A673 (cell line): Measurements from ENCODE around the gene VAV3. TPM values are rescaled to one million over a fixed set of nuclear protein-coding genes. Genes with fewer than 3 reads are reported as not detected.

Source experiments
- BruUV-seq: library from RNA; stranded (reverse); fragments of 400-500 nt; replicated peaks from 2 replicates; lab custom pipeline; 2021; lab: Mats Ljungman, UMichigan
- CTCF ChIA-PET: fragments of 300-600 bp; sonication (Branson Sonifier 250); formaldehyde crosslinking; loops from one replicate; lab custom pipeline; 2022; ENCODE audit warnings: antibody characterized with exemption; lab: Charles Lee
- POLR2A ChIA-PET: fragments of 300-600 bp; sonication (Branson Sonifier 250); formaldehyde crosslinking; loops from one replicate; lab custom pipeline; 2022; ENCODE audit warnings: antibody characterized with exemption; ENCODE audit not compliant: low non-redundant PET; lab: Charles Lee
- DNase-seq: peaks from one replicate; pipeline ENCODE4 v3.0.0-alpha.2; 2015; ENCODE audit warnings: low spot score
- H3K27ac ChIP-seq: fragments of 200-600 bp; sonication (generic); 2 replicates; pipeline ENCODE4 v1.5.1; 2016; ENCODE audit warnings: mixed run types, low read depth, mild to moderate bottlenecking, mixed read lengths, antibody characterized with exemption, low read length; ENCODE audit not compliant: poor library complexity, severe bottlenecking
- H3K27me3 ChIP-seq: fragments of 200-600 bp; sonication (generic); replicated peaks from 2 replicates; pipeline ENCODE4 v1.6.1; 2017; ENCODE audit warnings: mixed run types, low read depth, mild to moderate bottlenecking, mixed read lengths, antibody characterized with exemption, low read length; ENCODE audit not compliant: insufficient read depth, poor library complexity
- H3K36me3 ChIP-seq: fragments of 200-600 bp; sonication (generic); 2 replicates; pipeline ENCODE4 v1.6.1; 2016; ENCODE audit warnings: mixed run types, mild to moderate bottlenecking, mixed read lengths, antibody characterized with exemption, low read length; ENCODE audit not compliant: insufficient read depth, poor library complexity, severe bottlenecking
- H3K4me1 ChIP-seq: fragments of 200-600 bp; sonication (generic); 2 replicates; pipeline ENCODE4 v1.6.1; 2017; ENCODE audit warnings: mixed run types, mild to moderate bottlenecking, mixed read lengths, antibody characterized with exemption, low read length; ENCODE audit not compliant: insufficient read depth, poor library complexity, severe bottlenecking
- H3K4me3 ChIP-seq: fragments of 200-600 bp; sonication (generic); 2 replicates; pipeline ENCODE4 v1.5.1; 2016; ENCODE audit warnings: low read depth, mixed run types, mild to moderate bottlenecking, mixed read lengths, low read length; ENCODE audit not compliant: poor library complexity, severe bottlenecking
- H3K9me3 ChIP-seq: fragments of 200-600 bp; sonication (generic); 2 replicates; pipeline ENCODE4 v1.6.1; 2016; ENCODE audit warnings: mixed run types, low read depth, mild to moderate bottlenecking, mixed read lengths, antibody characterized with exemption, low read length; ENCODE audit not compliant: poor library complexity, severe bottlenecking
- EZH2 ChIP-seq: fragments of 200-600 bp; sonication (generic); IDR thresholded peaks from 2 replicates; pipeline ENCODE4 v1.6.1; 2017; ENCODE audit warnings: borderline replicate concordance, low read depth, mild to moderate bottlenecking, mixed read lengths, antibody characterized with exemption, low read length; ENCODE audit not compliant: poor library complexity, severe bottlenecking
- intact Hi-C: fragments of 100-400 bp; cut with micrococcal nuclease; formaldehyde crosslinking; loops from one replicate; pipeline ENCODE4 v1.10.0; 2022; ENCODE audit not compliant: unreplicated experiment
- total RNA-seq: library from RNA; stranded (reverse); gene quantifications from 2 replicates; pipeline ENCODE4 v1.2.3, GENCODE V29; 2021
- TF ChIP-seq, protein P1 (sequence below): fragments of 300-800, 200-600 bp; sonication (generic); conservative IDR thresholded peaks from 2 replicates; pipeline ENCODE4 v1.5.1; 2017; ENCODE audit warnings: low read depth, mild to moderate bottlenecking, antibody characterized with exemption, low read length, moderate library complexity, mixed read lengths

VAV3 gene
- total RNA-seq, 1 experiment from 2014 or later: 0.30 TPM

DNA sequence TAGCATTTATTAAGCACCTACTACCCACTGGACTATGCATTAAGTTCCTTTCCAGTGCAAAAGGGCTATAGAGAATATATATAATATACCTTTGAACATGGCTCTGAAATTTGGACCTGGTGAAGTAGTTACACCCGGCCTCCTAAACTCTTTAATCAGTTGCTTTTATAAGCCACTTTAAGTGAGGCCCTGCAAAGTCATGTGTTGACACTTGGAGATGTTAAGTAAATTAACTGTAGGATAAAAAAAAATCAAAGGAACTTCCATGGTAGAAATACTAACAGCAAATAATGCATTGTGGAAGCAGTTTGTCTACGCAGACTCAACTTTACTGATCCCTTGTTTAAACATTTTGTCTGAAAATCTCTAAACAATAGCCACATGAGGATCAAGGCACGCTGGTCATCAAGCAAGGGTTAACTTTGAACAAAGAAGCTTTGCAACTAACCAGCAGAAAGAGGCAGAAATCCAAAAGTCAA, 283.9 kb downstream of the VAV3 start:
- no peaks in the 10 kb centered on the region for H3K9me3 ChIP-seq
- H3K27me3 ChIP-seq: no peaks in the 10 kb centered on the region
- no peak overlapping the region for H3K4me3 ChIP-seq
- DNase-seq: no peak
- CTCF ChIA-PET: no interaction called here
- POLR2A ChIA-PET: no interaction called here
- BruUV-seq: no TSS peak
- H3K27ac ChIP-seq: no peak overlapping the region
- no peaks in the 10 kb centered on the region for H3K36me3 ChIP-seq
- H3K4me1 ChIP-seq: peaks cover 9% of the 10 kb centered on the region
- TF ChIP-seq, protein P1, sequence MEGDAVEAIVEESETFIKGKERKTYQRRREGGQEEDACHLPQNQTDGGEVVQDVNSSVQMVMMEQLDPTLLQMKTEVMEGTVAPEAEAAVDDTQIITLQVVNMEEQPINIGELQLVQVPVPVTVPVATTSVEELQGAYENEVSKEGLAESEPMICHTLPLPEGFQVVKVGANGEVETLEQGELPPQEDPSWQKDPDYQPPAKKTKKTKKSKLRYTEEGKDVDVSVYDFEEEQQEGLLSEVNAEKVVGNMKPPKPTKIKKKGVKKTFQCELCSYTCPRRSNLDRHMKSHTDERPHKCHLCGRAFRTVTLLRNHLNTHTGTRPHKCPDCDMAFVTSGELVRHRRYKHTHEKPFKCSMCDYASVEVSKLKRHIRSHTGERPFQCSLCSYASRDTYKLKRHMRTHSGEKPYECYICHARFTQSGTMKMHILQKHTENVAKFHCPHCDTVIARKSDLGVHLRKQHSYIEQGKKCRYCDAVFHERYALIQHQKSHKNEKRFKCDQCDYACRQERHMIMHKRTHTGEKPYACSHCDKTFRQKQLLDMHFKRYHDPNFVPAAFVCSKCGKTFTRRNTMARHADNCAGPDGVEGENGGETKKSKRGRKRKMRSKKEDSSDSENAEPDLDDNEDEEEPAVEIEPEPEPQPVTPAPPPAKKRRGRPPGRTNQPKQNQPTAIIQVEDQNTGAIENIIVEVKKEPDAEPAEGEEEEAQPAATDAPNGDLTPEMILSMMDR: no peak
- TF ChIP-seq EZH2: no peak
- intact Hi-C loops: no loop called here

DNA sequence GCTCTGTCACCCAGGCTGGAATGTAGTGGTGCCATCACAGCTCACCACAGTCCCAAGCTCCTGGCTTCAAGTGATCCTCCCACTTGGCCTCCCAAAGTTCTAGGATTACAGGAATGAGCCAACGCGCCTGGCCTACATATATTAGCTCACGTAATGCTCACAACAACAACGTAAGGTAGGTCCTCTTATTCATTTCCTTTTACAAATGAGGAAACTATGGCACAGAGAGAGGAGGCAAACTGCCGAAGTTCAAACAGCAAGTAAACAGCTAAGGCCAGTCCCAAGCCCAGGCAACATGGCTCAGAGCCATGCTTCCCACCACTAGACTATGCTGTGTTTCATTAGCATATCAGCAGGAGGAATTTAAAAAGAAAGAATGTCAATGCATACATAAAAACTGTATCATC, 284.4 kb downstream of the VAV3 start:
- Histone ChIP-seq H3K4me1 (peaks cover 9% of the 10 kb centered on the region), H3K27me3 (no peaks in the 10 kb centered on the region), H3K27ac (no peak overlapping the region), H3K36me3 (no peaks in the 10 kb centered on the region), H3K9me3 (no peaks in the 10 kb centered on the region), H3K4me3 (no peak overlapping the region)
- ChIA-PET POLR2A (no interaction called here), CTCF (no interaction called here)
- intact Hi-C loops: no loop called here
- TF ChIP-seq EZH2: no peak
- TF ChIP-seq, protein P1: no peak
- BruUV-seq: no TSS peak
- DNase-seq: no peak

DNA sequence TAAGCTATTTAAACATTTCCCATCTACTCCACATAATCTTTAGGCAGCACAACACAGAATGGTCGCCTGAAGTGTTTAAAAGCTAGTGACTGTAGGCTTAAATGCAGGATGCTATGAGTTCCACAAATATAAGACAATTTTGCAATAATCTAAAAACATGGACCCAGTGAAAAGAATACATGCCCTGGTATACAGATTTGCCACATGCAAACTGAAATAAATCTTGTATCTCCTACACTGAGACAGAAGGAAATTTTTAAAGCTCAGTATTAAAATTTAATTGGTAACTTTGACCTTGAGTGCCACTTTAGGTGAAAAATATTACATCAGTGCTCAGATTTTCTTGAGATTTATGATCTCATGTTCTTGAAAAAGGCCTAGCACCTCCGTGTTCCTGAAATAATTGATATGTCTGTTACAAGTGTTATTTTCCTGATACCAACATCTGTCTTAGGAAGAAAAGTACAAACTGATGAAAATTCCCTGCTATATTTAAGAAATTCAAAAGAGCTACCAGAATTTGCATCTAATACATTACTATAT, 285.5 kb downstream of the VAV3 start:
- CTCF ChIA-PET: no interaction called here
- TF ChIP-seq EZH2: no peak
- TF ChIP-seq, protein P1: no peak

More for the DNA sequence above, 285.5 kb downstream of the VAV3 start:
- no peaks in the 10 kb centered on the region for H3K27me3 ChIP-seq
- no peak overlapping the region for H3K4me3 ChIP-seq
- DNase-seq: no peak
- intact Hi-C loops: no loop called here
- no peaks in the 10 kb centered on the region for H3K36me3 ChIP-seq
- BruUV-seq: no TSS peak
- H3K27ac ChIP-seq: no peak overlapping the region
- no peaks in the 10 kb centered on the region for H3K9me3 ChIP-seq
- POLR2A ChIA-PET: no interaction called here
- H3K4me1 ChIP-seq: peaks cover 9% of the 10 kb centered on the region
